ENCODE data around the gene ZNF668. TPM values are rescaled to one million over a fixed set of nuclear protein-coding genes. Genes with fewer than 3 reads are reported as not detected.
A peak's percentile ranks its signal among the peaks of the same experiment; 100 is the strongest.

Gene ZNF668
- total RNA-seq, 1 donor from 2014 or later, result 23.1 TPM

DNA sequence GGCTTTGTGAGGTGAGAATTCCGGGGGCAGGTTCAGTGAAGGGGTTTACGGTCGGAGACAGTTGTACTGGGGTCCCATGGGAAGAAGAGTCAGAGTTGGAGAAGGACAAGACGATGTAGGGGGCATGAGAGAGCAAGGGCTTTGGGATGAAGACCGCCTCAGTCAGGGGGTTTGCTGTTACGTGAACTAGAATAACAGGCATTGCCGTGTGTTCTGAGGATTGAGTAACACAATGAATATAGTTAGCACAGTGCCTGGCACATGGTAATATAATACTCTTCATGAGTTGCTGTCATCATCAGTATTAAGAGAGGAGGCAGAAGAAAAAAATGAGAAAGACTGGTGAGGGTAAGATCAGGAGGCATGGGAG lies 759 bp upstream of the ZNF668 start:
- H3K27me3 ChIP-seq (ENCODE audit: control insufficient read depth, insufficient read depth, low read length), result no peaks in the 10 kb centered on the region
- H3K4me3 ChIP-seq (ENCODE audit: low read depth, low read length), result peak overlapping the region; percentile 90
- no peak for DNase-seq (ENCODE audit: low read depth)
- TF ChIP-seq, protein P1, sequence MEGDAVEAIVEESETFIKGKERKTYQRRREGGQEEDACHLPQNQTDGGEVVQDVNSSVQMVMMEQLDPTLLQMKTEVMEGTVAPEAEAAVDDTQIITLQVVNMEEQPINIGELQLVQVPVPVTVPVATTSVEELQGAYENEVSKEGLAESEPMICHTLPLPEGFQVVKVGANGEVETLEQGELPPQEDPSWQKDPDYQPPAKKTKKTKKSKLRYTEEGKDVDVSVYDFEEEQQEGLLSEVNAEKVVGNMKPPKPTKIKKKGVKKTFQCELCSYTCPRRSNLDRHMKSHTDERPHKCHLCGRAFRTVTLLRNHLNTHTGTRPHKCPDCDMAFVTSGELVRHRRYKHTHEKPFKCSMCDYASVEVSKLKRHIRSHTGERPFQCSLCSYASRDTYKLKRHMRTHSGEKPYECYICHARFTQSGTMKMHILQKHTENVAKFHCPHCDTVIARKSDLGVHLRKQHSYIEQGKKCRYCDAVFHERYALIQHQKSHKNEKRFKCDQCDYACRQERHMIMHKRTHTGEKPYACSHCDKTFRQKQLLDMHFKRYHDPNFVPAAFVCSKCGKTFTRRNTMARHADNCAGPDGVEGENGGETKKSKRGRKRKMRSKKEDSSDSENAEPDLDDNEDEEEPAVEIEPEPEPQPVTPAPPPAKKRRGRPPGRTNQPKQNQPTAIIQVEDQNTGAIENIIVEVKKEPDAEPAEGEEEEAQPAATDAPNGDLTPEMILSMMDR (IDR thresholded peaks at IDR 0.05; ENCODE audit: insufficient read depth, low read length, poor library complexity, severe bottlenecking), result no peak
- H3K36me3 ChIP-seq (ENCODE audit: control insufficient read depth, insufficient read depth, low read length), result peaks cover 3% of the 10 kb centered on the region

DNA sequence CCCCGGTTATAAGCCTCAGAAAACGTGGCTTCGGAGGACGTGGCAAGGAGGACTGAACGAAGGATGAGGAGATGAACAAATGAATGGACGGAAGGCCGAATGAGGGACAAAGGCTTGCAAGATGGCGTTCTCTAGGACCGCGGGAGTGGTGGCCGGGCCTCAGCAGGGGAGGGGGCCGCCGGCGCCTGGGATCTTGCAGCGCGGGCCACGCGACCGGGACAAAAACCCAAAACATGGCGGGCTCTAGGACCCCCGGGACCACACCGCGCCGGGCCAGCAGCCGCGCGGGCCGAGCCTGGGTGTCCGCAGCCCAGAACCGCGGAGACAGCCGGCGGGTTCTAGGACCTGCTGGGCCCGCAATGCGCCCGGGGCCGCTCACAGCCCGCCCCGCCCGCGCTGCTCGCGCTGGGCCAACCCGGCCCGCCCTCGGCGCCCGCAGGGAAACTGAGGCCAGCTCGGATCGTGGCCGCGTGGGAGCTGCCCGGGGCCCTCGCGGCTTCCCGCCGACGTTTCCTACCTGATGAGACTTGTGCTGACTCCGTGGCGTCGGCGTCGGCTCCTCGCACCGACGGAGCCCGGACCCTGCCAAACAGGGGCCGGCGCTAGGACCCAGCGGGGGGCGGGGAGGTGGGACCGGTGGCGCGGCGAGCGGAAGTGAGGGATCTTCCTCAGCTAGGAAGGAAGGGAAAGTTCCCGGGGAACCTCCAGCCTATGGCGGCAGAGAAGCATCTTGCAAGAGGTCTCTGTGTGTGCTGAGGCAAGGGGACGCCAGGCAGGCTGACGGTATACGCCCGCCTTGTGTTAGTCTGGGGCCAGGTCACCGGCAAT lies 684 bp downstream of the ZNF668 start:
- H3K27me3 ChIP-seq (ENCODE audit: control insufficient read depth, insufficient read depth, low read length), result no peaks in the 10 kb centered on the region
- H3K4me3 ChIP-seq (ENCODE audit: low read depth, low read length), result peak overlapping the region; percentile 90
- TF ChIP-seq, protein P1 (IDR thresholded peaks at IDR 0.05; ENCODE audit: insufficient read depth, low read length, poor library complexity, severe bottlenecking), result no peak
- peaks cover 3% of the 10 kb centered on the region for H3K36me3 ChIP-seq (ENCODE audit: control insufficient read depth, insufficient read depth, low read length)
- no peak for DNase-seq (ENCODE audit: low read depth)

DNA sequence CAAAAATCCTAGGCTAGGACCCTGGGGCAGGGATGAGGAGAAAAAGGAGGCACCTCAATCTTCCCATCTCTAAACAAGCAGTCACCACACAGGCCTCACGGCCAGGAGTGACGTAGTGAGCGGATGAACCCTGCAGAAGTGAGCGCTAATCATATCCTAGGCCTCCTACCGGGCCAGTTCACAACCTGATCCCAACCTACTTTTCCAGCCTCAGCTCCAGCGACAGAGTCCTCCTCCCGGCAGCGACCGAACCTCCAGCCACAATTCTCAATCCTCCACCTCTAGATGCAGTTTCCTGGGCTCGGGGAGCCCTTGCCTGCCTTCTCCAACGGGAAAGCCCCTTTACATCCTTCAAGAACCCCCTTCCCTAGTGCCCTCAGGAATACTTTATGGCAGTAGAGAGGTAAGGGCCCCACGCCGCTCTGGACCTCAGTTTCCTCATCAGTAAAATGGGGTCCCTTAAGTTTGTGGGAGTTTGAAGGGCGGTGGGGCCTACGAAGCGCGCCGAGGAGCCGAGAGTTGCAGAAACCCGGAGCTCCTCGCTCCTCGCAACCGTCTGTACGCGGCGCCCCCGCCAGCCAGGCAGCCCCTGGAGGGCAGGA lies 1.4 kb downstream of the ZNF668 start:
- no peaks in the 10 kb centered on the region for H3K27me3 ChIP-seq (ENCODE audit: control insufficient read depth, insufficient read depth, low read length)
- peak overlapping the region; percentile 90 for H3K4me3 ChIP-seq (ENCODE audit: low read depth, low read length)
- H3K36me3 ChIP-seq (ENCODE audit: control insufficient read depth, insufficient read depth, low read length), result peaks cover 2% of the 10 kb centered on the region
- TF ChIP-seq, protein P1 (IDR thresholded peaks at IDR 0.05; ENCODE audit: insufficient read depth, low read length, poor library complexity, severe bottlenecking), result no peak
- no peak for DNase-seq (ENCODE audit: low read depth)

DNA sequence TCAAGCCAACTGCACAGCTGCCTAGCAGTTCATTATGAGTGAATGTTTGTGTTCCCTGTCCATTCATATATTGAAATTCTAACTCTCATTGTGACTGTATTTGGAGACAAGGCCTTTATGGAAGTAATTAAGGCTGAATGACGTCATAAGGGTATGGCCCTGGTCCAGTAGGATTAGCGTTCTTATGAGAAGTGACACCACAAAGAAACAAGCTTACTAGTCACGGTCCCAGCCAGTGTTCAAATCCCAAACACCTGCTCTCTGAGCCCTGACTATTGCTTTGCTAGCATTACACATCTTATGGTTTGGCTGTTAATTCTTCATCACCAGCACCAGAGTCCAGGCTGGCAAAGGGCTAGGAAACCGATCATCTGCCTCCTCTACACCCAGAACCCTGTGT lies 2.2 kb downstream of the ZNF668 start:
- DNase-seq (ENCODE audit: low read depth), result no peak
- peaks cover 2% of the 10 kb centered on the region for H3K36me3 ChIP-seq (ENCODE audit: control insufficient read depth, insufficient read depth, low read length)
- H3K27me3 ChIP-seq (ENCODE audit: control insufficient read depth, insufficient read depth, low read length), result no peaks in the 10 kb centered on the region
- H3K4me3 ChIP-seq (ENCODE audit: low read depth, low read length), result peak overlapping the region; percentile 90
- TF ChIP-seq, protein P1 (IDR thresholded peaks at IDR 0.05; ENCODE audit: insufficient read depth, low read length, poor library complexity, severe bottlenecking), result no peak

DNA sequence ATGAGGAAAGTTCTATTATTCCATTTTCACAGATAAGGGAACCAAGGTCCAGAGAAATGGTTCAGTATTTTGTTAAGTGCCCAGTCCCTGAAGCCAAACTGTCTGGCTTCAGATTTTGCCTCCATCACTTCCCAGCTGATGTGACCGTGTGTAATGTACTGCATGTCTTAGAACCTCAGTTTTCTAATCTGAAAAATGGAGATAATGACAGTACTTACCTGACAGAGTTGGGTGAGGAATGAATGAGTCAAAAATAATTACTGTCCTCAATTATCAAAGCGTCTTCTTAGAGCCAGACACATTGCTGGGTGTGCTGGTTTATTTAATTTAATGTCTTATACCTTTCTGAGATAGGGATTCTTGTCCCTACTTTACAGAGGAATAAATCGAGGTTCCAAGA lies 6.7 kb downstream of the ZNF668 start:
- TF ChIP-seq, protein P1 (IDR thresholded peaks at IDR 0.05; ENCODE audit: insufficient read depth, low read length, poor library complexity, severe bottlenecking), result no peak
- no peak overlapping the region for H3K4me3 ChIP-seq (ENCODE audit: low read depth, low read length)
- DNase-seq (ENCODE audit: low read depth), result no peak

More for the DNA sequence above, 6.7 kb downstream of the ZNF668 start:
- no peaks in the 10 kb centered on the region for H3K27me3 ChIP-seq (ENCODE audit: control insufficient read depth, insufficient read depth, low read length)
- no peaks in the 10 kb centered on the region for H3K36me3 ChIP-seq (ENCODE audit: control insufficient read depth, insufficient read depth, low read length)

Measured in kidney epithelial cell (primary cell).